Endothelial cell of umbilical vein (primary cell): Measurements from ENCODE around the gene RAD52. TPM values are rescaled to one million over a fixed set of nuclear protein-coding genes. Genes with fewer than 3 reads are reported as not detected.

Source experiments
- BruUV-seq: library from RNA; stranded (reverse); fragments of 400-500 nt; replicated peaks from 2 replicates; lab custom pipeline; 2021; lab: Mats Ljungman, UMichigan
- CTCF ChIA-PET: fragments of 300-600, 350-600 bp; sonication (Branson Sonifier 250); formaldehyde crosslinking; loops from one replicate; lab custom pipeline; 2021; ENCODE audit warnings: antibody characterized with exemption, inconsistent platforms; lab: Charles Lee
- POLR2A ChIA-PET: fragments of 300-600, 350-600 bp; sonication (Branson Sonifier 250); formaldehyde crosslinking; loops from one replicate; lab custom pipeline; 2021; ENCODE audit warnings: antibody characterized with exemption, inconsistent platforms; lab: Charles Lee
- DNase-seq: peaks from one replicate; pipeline ENCODE4 v3.0.0-alpha.2; 2011; ENCODE audit warnings: low read depth, low spot score
- FAIRE-seq: peaks from 2 replicates; lab custom pipeline; 2011; peaks lifted over from hg19 to GRCh38; lab: Jason Lieb, UNC
- H2AFZ ChIP-seq: 2 replicates; pipeline ENCODE4 v1.6.0; 2012; ENCODE audit warnings: low read depth, low read length, control low read depth, inconsistent platforms
- H3K27ac ChIP-seq: 2 replicates; pipeline ENCODE4 v1.5.1; 2011; ENCODE audit warnings: low read depth, mild to moderate bottlenecking, control low read depth, low read length, moderate library complexity; ENCODE audit not compliant: insufficient read depth
- H3K27me3 ChIP-seq, 2 experiments: 2 replicates each; pipeline versions ENCODE4 v1.6.0 to v1.6.1; 2011; ENCODE audit warnings: low read length in 2 of 2, mixed read lengths in 1 of 2; ENCODE audit not compliant: control insufficient read depth in 2 of 2, insufficient read depth in 2 of 2
- H3K36me3 ChIP-seq, 2 experiments: 2 replicates in 1 of 2; 3 replicates in 1 of 2; pipeline ENCODE4 v1.5.1; 2011; ENCODE audit warnings: low read length in 2 of 2, mild to moderate bottlenecking in 1 of 2, moderate library complexity in 1 of 2; ENCODE audit not compliant: control insufficient read depth in 2 of 2, insufficient read depth in 2 of 2; ENCODE audit errors: extremely low read depth in 1 of 2
- H3K4me1 ChIP-seq: 3 replicates; pipeline ENCODE4 v1.5.1; 2011; ENCODE audit warnings: mild to moderate bottlenecking, low read length; ENCODE audit not compliant: control insufficient read depth, insufficient read depth; ENCODE audit errors: extremely low read depth
- H3K4me2 ChIP-seq: 2 replicates; pipeline ENCODE4 v1.6.1; 2011; ENCODE audit warnings: low read length, control low read depth, mixed read lengths; ENCODE audit not compliant: insufficient read depth
- H3K4me3 ChIP-seq, 3 experiments: fragments of 200-600 bp in 1 of 3; sonication (generic), shearing (Covaris generic) in 1 of 3; replicated peaks in 1 of 3; 2 replicates each; pipeline ENCODE4 v1.5.1; 2011 to 2016; ENCODE audit warnings: control low read depth in 3 of 3, low read length in 3 of 3, mild to moderate bottlenecking in 2 of 3, inconsistent platforms in 1 of 3, low read depth in 1 of 3, moderate library complexity in 1 of 3; ENCODE audit not compliant: insufficient read depth in 1 of 3
- H3K79me2 ChIP-seq: 2 replicates; pipeline ENCODE4 v1.6.0; 2012; ENCODE audit warnings: low read length, inconsistent platforms; ENCODE audit not compliant: control insufficient read depth, insufficient read depth
- H3K9ac ChIP-seq: replicated peaks from 2 replicates; pipeline ENCODE3; 2011; ENCODE audit warnings: low read length, control low read depth; ENCODE audit not compliant: insufficient read depth; ENCODE audit errors: extremely low read depth
- H3K9me1 ChIP-seq: replicated peaks from 3 replicates; pipeline ENCODE4 v1.6.0; 2011; ENCODE audit warnings: mild to moderate bottlenecking, low read length; ENCODE audit not compliant: control insufficient read depth, insufficient read depth; ENCODE audit errors: extremely low read depth
- H3K9me3 ChIP-seq: replicated peaks from 2 replicates; pipeline ENCODE4 v1.5.1; 2012; ENCODE audit warnings: low read length, inconsistent platforms; ENCODE audit not compliant: control insufficient read depth, insufficient read depth
- H4K20me1 ChIP-seq: replicated peaks from 2 replicates; pipeline ENCODE3; 2011; ENCODE audit warnings: mild to moderate bottlenecking, low read length; ENCODE audit not compliant: control insufficient read depth, insufficient read depth; ENCODE audit errors: extremely low read depth
- CTCF ChIP-seq, 2 donors: IDR thresholded peaks; 1 replicate in 1 of 2; 2 replicates in 1 of 2; pipeline ENCODE4 v1.5.1; 2011; ENCODE audit warnings: low read length in 2 of 2, mild to moderate bottlenecking in 2 of 2, moderate library complexity in 2 of 2, control low read depth in 1 of 2, inconsistent platforms in 1 of 2, low read depth in 1 of 2; ENCODE audit not compliant: insufficient read depth in 1 of 2; ENCODE audit errors: extremely low read depth in 1 of 2
- EZH2 ChIP-seq: IDR thresholded peaks from 2 replicates; pipeline ENCODE4 v1.6.1; 2012; ENCODE audit warnings: borderline replicate concordance, low read depth, mild to moderate bottlenecking, moderate library complexity, low read length, inconsistent platforms; ENCODE audit not compliant: severe bottlenecking
- FOS ChIP-seq: IDR thresholded peaks from 2 replicates; pipeline ENCODE4 v1.6.1; 2011; ENCODE audit warnings: mild to moderate bottlenecking, low read length, moderate library complexity, borderline replicate concordance; ENCODE audit not compliant: insufficient read depth
- GATA2 ChIP-seq: IDR thresholded peaks from 2 replicates; pipeline ENCODE4 v1.7.0; 2011; ENCODE audit warnings: low read depth, mild to moderate bottlenecking, moderate library complexity, mixed read lengths, low read length; ENCODE audit not compliant: insufficient read length, insufficient read depth
- JUN ChIP-seq: IDR thresholded peaks from 2 replicates; pipeline ENCODE4 v1.6.1; 2011; ENCODE audit warnings: borderline replicate concordance, low read depth; ENCODE audit not compliant: insufficient read length, insufficient read depth
- MAX ChIP-seq: IDR thresholded peaks from 2 replicates; pipeline ENCODE4 v1.6.1; 2011; ENCODE audit not compliant: insufficient read depth, insufficient read length
- MYC ChIP-seq: IDR thresholded peaks from one replicate; pipeline ENCODE4 v1.6.1; 2011; ENCODE audit warnings: mild to moderate bottlenecking, low read depth, low read length
- POLR2A ChIP-seq: IDR thresholded peaks from 2 replicates; pipeline ENCODE4 v1.6.1; 2012; ENCODE audit warnings: low read depth, mild to moderate bottlenecking, control low read depth, low read length
- POLR2AphosphoS5 ChIP-seq: IDR thresholded peaks from 2 replicates; pipeline ENCODE4 v1.6.1; 2012; ENCODE audit warnings: low read depth, mild to moderate bottlenecking, control low read depth, low read length, moderate library complexity; ENCODE audit not compliant: insufficient read depth
- dilution Hi-C: fragments of 300-500 bp; cut with MboI; formaldehyde crosslinking; loops from one replicate; pipeline ENCODE4 v1.15.0; 2019; ENCODE audit warnings: low sequenced_read_pairs; ENCODE audit not compliant: extremely low pct_ligation_motif_present
- intact Hi-C: fragments of 100-400 bp; cut with micrococcal nuclease; formaldehyde crosslinking; loops from one replicate; pipeline ENCODE4 v1.10.0; 2022
- polyA plus RNA-seq, 4 experiments: library from polyadenylated mRNA; depleted of rRNA in 3 of 4; stranded (reverse) in 3 of 4; unstranded in 1 of 4; fragments of >200 nt; gene quantifications; 2 replicates each; pipeline versions ENCODE4 v1.2.1 to v1.2.3, GENCODE V29; 2011 to 2012; ENCODE audit warnings: missing spikeins in 1 of 4
- total RNA-seq: library from RNA; stranded (reverse); gene quantifications from 2 replicates; pipeline ENCODE4 v1.2.3, GENCODE V29; 2021

The RAD52 gene
- total and polyA plus RNA-seq, 2 donors (not counting 3 experiments of a cell fraction or from before 2014, with no cell fraction given) = 9.4 to 16.1 TPM

GRCh38 chr12:967641-968040 lies 18.1 kb upstream of the RAD52 start:
- Histone ChIP-seq H3K27me3 (no peaks in the 10 kb centered on the region), H3K9me3 (no peaks in the 10 kb centered on the region), H3K9ac (no peak overlapping the region), H3K27ac (no peak overlapping the region), H3K9me1 (no peaks in the 10 kb centered on the region), H3K4me3 (no peak overlapping the region), H3K36me3 (no peaks in the 10 kb centered on the region), H3K79me2 (no peaks in the 10 kb centered on the region), H2AFZ (no peak overlapping the region), H3K4me1 (no peaks in the 10 kb centered on the region), H4K20me1 (no peaks in the 10 kb centered on the region), H3K4me2 (no peak overlapping the region)
- ChIA-PET CTCF (interaction anchor here (1.0 to 1.9 kb wide), 6 partner anchors 7 to 125 kb away, joined by 3 to 11 read pairs (median 4); partner anchors contain the start of gene RAD52), POLR2A (no interaction called here)
- BruUV-seq = no TSS peak
- no peak for TF ChIP-seq GATA2
- TF ChIP-seq POLR2AphosphoS5 = no peak
- TF ChIP-seq EZH2 = no peak
- no peak for TF ChIP-seq POLR2A
- FAIRE-seq (no peak), DNase-seq (no peak)
- intact Hi-C loops = no loop called here
- dilution Hi-C loops = no loop called here

GRCh38 chr12:966724-967123 lies 17.2 kb upstream of the RAD52 start:
- no peaks in the 10 kb centered on the region for H3K27me3 ChIP-seq
- POLR2A ChIA-PET = no interaction called here
- CTCF ChIA-PET = interaction anchor here (1.1 to 1.7 kb wide), 3 partner anchors 9 to 126 kb away, joined by 3 to 11 read pairs (median 3); no protein-coding TSS in a partner anchor
- H4K20me1 ChIP-seq = no peaks in the 10 kb centered on the region
- H3K27ac ChIP-seq = no peak overlapping the region
- dilution Hi-C loops = no loop called here
- no peaks in the 10 kb centered on the region for H3K4me1 ChIP-seq
- FAIRE-seq (no peak), DNase-seq (no peak)
- H2AFZ ChIP-seq = no peak overlapping the region
- no peak for TF ChIP-seq MYC
- no peak for TF ChIP-seq POLR2AphosphoS5
- no peak for TF ChIP-seq POLR2A
- no peak for TF ChIP-seq EZH2
- TF ChIP-seq GATA2 = no peak
- no peak for TF ChIP-seq CTCF (IDR thresholded peaks at IDR 0.05; ENCODE audit: extremely low read depth in 1 of 2, insufficient read depth in 1 of 2, low read depth in 1 of 2, low read length in 2 of 2)
- no peak for TF ChIP-seq FOS
- no peak for TF ChIP-seq MAX
- TF ChIP-seq JUN = no peak
- no peak overlapping the region for H3K4me3 ChIP-seq
- no peaks in the 10 kb centered on the region for H3K9me1 ChIP-seq
- BruUV-seq = no TSS peak
- no peaks in the 10 kb centered on the region for H3K9me3 ChIP-seq
- H3K79me2 ChIP-seq = no peaks in the 10 kb centered on the region
- intact Hi-C loops = no loop called here
- H3K36me3 ChIP-seq = no peaks in the 10 kb centered on the region
- H3K9ac ChIP-seq = no peak overlapping the region
- H3K4me2 ChIP-seq = no peak overlapping the region
